Activated CD4-positive, alpha-beta T cell treated with anti-CD3 and anti-CD28 coated beads for 4 hours (primary cell): ENCODE measurements around the gene ISX.

Experiments
- DNase-seq, 2 donors: peaks; one replicate each; pipeline ENCODE4 v3.0.0-alpha.2; 2020

The ISX gene

GRCh38 chr22:35053060-35053835 lies 12.7 kb upstream of the ISX start:
- DNase-seq = no peak

DNA sequence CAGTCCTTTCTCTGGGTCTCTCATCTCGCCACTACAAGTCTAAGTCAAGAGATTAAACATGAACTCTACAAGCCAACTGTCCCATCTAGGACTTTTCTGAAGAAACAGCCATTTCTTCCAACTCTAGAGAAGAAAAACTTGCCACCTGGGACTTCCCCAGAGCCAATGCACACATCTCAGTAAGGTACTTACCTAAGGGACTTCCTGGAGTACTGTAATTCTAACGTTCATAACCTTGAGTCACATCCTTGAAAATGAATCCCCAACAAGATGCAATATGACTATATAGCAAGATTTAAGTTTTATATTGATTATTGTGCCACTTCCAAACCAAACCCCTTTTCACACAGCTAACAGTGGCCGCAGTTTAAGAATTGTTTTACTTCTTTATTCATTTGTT lies 11.9 kb upstream of the ISX start:
- DNase-seq = no peak

DNA sequence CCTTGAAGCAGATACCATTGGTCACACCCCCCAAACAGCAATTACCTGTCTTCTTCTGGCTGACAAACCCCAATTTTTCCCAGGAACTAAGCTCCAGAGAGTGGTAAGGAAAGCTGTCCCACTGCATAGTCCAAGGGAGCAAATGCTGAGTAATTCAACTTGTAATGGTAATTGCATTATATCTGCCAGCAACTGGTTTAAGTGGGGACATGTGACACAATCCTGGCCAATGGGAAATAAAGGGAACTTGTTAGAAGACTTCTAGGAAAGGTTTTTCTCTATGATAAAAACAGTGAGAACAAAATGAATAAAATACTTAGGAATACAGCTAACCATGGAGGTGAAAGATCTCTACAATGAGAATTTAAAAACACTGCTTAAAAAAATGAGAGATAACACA lies 9.5 kb upstream of the ISX start:
- no peak for DNase-seq

DNA sequence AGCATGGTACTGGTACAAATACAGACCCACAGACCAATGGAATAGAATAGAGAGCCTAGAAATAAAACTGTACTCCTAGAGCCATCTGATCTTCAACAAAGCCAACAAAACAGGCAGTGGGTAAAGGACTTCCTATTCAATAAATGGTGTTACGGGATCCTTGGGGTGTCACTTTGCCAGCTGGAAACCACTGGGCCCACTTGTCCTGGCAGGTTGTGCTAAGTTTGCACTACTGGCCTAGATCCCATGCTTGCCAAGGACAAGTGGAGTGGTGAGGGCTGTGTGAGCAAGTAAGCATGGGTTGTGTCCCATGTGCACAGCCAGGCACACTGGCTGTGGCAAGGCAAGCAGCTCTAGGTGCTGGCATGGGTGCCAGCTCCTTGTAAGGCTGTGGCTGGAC lies 8.8 kb upstream of the ISX start:
- no peak for DNase-seq

- no peak for DNase-seq
These were observed 6.3 kb upstream of the ISX start for GRCh38 chr22:35059632-35060031.

GRCh38 chr22:35064664-35065063 lies 1.3 kb upstream of the ISX start:
- DNase-seq = no peak

DNA sequence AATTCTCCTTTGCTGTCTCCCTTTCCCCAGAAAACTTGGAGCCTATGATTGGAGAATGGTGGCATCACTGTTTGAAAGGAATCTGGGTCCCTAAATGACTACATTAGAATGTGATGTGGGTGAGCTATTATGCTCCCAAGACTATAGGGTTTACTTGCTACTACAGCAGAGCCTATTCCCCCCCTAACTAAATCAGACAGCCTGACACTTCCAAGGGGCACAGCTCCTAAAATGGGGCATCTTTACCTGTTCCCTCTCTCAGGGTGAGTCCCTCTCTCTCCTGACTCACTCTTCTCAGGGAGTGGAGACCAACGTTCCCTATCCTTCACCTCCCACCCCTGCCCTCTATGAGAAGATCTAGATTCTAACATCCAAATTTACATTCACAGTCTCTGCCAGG lies 775 bp upstream of the ISX start:
- DNase-seq = no peak

GRCh38 chr22:35066768-35067167 lies 810 bp downstream of the ISX start:
- no peak for DNase-seq

DNA sequence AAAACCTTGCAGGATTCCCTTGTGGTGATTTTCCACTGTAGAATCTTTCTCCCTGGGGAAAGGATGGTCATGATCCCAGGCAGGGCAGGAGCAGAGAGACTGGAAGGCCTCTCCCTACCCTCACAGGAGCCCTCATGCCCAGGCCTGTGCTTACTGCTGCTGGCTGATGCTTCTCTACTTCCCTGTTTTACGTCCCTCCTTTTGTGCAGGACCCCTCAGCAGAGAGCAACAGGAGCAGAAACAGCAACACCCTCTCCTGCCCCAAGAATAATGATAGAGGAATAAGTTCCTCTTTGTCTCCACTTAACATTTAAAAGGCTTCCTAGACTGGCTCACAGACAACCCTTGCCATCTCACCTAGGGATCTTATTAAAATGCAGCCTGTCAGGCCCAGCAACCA lies 3.6 kb downstream of the ISX start:
- DNase-seq = no peak

DNA sequence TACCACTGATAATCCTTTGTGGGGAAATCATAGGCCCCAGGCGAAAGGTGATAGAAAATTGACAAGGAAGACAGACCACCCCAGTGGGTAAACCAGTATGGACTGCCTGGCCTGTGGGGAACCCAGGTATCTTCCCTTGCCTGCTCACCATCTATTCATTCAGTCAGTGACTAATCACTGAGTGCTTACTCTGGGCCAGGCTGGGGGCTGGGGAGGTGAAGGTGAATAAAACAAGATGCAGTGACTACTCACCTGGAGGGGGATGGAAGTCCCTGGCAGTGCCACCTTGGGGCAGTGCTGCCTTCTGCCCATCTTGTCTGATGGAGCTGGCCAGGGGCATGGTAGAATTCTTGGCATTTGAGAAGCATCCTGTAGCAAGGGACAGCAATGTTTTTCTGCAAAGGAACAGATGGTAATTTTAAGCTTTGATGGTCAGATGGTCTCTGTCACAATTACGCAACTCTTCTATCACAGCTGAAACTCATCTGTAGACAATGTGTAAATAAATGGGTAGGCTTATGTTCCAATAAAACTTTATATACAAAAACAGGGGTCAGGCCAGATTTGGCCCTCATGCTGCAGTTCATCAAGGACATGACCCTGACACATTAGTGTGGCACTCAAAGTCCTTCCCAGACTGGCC lies 4.6 kb downstream of the ISX start:
- DNase-seq = no peak

- DNase-seq = no peak
These were observed 5.8 kb downstream of the ISX start for GRCh38 chr22:35071784-35072183.

DNA sequence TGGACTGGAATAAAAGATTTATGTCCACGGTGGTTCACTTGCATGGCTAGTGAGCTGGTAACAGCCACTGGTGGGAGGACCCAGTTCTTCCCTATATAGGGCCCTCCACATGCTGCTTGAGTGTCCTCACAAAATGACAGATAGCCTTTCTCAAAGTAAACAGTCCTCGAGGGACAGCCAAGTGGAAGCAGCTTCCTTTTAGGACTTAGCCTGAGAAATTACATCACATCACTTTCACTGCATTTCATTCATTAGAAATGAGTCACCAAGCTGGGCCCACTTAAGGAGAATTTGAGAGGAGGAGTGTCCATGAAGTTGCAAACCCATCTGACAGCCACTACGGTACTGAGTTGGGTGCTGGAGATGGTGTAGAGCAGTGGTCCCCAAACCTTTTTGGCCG lies 7.0 kb downstream of the ISX start:
- no peak for DNase-seq

GRCh38 chr22:35074583-35074982 lies 8.6 kb downstream of the ISX start:
- no peak for DNase-seq

GRCh38 chr22:35076630-35077029 lies 10.7 kb downstream of the ISX start:
- DNase-seq = no peak

DNA sequence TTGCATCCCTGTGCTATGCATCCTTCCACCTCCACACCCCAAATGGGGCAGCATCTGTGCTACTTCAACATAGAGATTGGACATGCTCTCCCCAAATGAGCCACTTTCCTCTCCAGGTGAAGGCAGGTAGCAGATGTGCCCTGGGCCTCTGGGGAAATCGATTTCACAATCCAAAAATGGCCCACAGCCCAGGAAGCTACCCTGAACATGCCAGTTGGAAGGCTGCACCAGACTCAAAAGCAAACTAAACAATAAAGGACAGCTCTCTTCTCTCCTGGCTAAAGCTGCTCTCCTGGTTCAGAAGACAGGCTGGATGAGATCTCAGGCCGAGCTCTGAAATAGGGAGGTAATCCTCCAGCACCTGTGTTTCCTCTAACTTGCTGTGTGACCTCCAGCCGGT lies 19.7 kb downstream of the ISX start:
- no peak for DNase-seq

GRCh38 chr22:35089139-35089538 lies 23.2 kb downstream of the ISX start:
- no peak for DNase-seq

GRCh38 chr22:35092406-35092805 lies 26.4 kb downstream of the ISX start:
- DNase-seq = no peak

DNA sequence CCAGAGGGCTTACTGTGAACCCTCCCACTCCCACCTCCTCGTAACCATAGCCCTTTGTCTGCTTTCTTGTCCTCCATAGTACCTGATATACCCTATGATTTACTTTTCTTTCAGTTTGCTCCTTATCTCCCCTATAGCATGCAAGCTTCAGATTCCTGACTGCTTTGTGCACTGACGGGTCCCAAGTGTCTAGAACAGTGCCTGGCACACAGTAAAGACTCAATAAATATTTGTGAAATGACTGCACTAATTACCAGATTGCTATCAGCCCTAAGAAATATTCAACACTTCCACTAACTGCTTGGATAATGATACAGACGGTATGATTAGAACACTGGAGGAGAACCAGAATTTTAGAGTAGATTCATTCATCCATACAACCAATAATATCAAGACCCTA lies 33.0 kb downstream of the ISX start:
- no peak for DNase-seq

GRCh38 chr22:35099883-35100282 lies 33.9 kb downstream of the ISX start:
- DNase-seq = no peak

GRCh38 chr22:35102663-35103062 lies 36.7 kb downstream of the ISX start:
- no peak for DNase-seq

DNA sequence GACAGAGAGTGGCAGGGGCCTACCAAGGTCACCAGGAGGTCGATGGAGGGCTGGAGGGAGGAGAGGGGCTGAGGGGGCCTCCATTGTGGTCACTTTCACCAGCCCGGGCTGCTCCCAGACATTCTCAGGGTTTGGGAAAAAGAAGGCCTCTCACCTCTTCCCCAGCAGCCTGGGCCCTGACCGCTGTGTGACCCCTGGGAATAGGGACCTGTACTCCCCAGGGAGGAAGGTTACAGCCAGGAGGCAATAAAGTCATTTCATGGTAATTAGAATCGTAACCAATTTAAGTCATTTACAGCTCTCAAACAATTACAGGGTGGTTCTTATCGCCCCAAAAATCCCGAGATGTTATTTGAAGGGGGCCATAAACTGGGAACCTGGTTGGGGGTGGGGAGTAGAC lies 37.8 kb downstream of the ISX start:
- no peak for DNase-seq

- DNase-seq = no peak
These were observed 38.5 kb downstream of the ISX start for GRCh38 chr22:35104491-35104890.

GRCh38 chr22:35109616-35110015 lies 43.7 kb downstream of the ISX start:
- no peak for DNase-seq

- no peak for DNase-seq
These were observed 45.3 kb downstream of the ISX start for GRCh38 chr22:35111244-35111643.

GRCh38 chr22:35113341-35113740 lies 47.4 kb downstream of the ISX start:
- DNase-seq = no peak
